ENCODE measurements around the gene TRPM7.

- TF ChIP-seq CTCF (IDR thresholded peaks at IDR 0.05) (no peak), POLR2A (IDR thresholded peaks at IDR 0.05) (no peak)
Measured at GRCh38 chr15:50665938-50666337, 20.7 kb downstream of the TRPM7 start.
